Fibroblast of lung (primary cell): ENCODE results near the gene KCNIP4. TPM values are rescaled to one million over a fixed set of nuclear protein-coding genes. Genes with fewer than 3 reads are reported as not detected.

Experiments used
- DNase-seq, 2 donors: peaks; one replicate each; pipeline versions ENCODE4 v3.0.0 to v3.0.0-alpha.2; 2010; ENCODE audit warnings: low read depth in 2 of 2
- H2AFZ ChIP-seq: 2 replicates; pipeline ENCODE4 v1.5.1; 2012; ENCODE audit warnings: low read length, control low read depth, inconsistent platforms
- H3K27ac ChIP-seq: 2 replicates; pipeline ENCODE4 v1.5.1; 2011; ENCODE audit warnings: low read length, control low read depth; ENCODE audit not compliant: insufficient read depth
- H3K27me3 ChIP-seq: 2 replicates; pipeline ENCODE4 v1.5.1; 2011; ENCODE audit warnings: mild to moderate bottlenecking, low read length; ENCODE audit not compliant: control insufficient read depth, insufficient read depth
- H3K36me3 ChIP-seq: 2 replicates; pipeline ENCODE4 v1.5.1; 2011; ENCODE audit warnings: low read length; ENCODE audit not compliant: control insufficient read depth, insufficient read depth
- H3K4me1 ChIP-seq: 2 replicates; pipeline ENCODE4 v1.5.1; 2011; ENCODE audit warnings: low read length; ENCODE audit not compliant: control insufficient read depth, insufficient read depth; ENCODE audit errors: extremely low read depth
- H3K4me2 ChIP-seq: 2 replicates; pipeline ENCODE4 v1.5.1; 2011; ENCODE audit warnings: low read length, control low read depth; ENCODE audit not compliant: insufficient read depth; ENCODE audit errors: extremely low read depth
- H3K4me3 ChIP-seq, 4 experiments: fragments of 200-600 bp in 1 of 4; sonication (generic) in 1 of 4; replicated peaks in 1 of 4; 2 replicates each; pipeline ENCODE4 v1.5.1; 2011 to 2016; ENCODE audit warnings: low read length in 4 of 4, low read depth in 3 of 4, mild to moderate bottlenecking in 3 of 4, control low read depth in 2 of 4, inconsistent platforms in 1 of 4, mixed read lengths in 1 of 4; ENCODE audit not compliant: insufficient read depth in 1 of 4; ENCODE audit errors: control extremely low read depth in 1 of 4
- H3K79me2 ChIP-seq: 2 replicates; pipeline ENCODE4 v1.5.1; 2012; ENCODE audit warnings: mild to moderate bottlenecking, low read length, inconsistent platforms; ENCODE audit not compliant: control insufficient read depth, insufficient read depth
- H3K9ac ChIP-seq: 2 replicates; pipeline ENCODE4 v1.5.1; 2011; ENCODE audit warnings: mild to moderate bottlenecking, low read length, control low read depth; ENCODE audit not compliant: insufficient read depth
- H3K9me3 ChIP-seq: 2 replicates; pipeline ENCODE4 v1.5.1; 2012; ENCODE audit warnings: low read depth, low read length; ENCODE audit not compliant: control insufficient read depth, insufficient read depth
- H4K20me1 ChIP-seq: 2 replicates; pipeline ENCODE4 v1.5.1; 2011; ENCODE audit warnings: low read length; ENCODE audit not compliant: control insufficient read depth, insufficient read depth; ENCODE audit errors: extremely low read depth
- CTCF ChIP-seq, 2 donors: IDR thresholded peaks in 1 of 2; conservative IDR thresholded peaks in 1 of 2; 1 replicate in 1 of 2; 2 replicates in 1 of 2; pipeline ENCODE4 v1.5.1; 2011 to 2012; ENCODE audit warnings: low read length in 2 of 2, control low read depth in 1 of 2, inconsistent platforms in 1 of 2, low read depth in 1 of 2, mild to moderate bottlenecking in 1 of 2
- EZH2 ChIP-seq: IDR thresholded peaks from 2 replicates; pipeline ENCODE4 v1.5.1; 2012; ENCODE audit warnings: low read length, control low read depth, mild to moderate bottlenecking; ENCODE audit errors: missing control alignments
- polyA plus RNA-seq, 2 donors: library from polyadenylated mRNA; depleted of rRNA in 1 of 2; stranded (reverse) in 1 of 2; unstranded in 1 of 2; fragments of >200 nt; gene quantifications; 2 replicates each; pipeline ENCODE4 v1.2.1, GENCODE V29; 2011 to 2012; ENCODE audit warnings: missing spikeins in 1 of 2
- total RNA-seq: library from RNA; depleted of rRNA; stranded (reverse); fragments of >200 nt; gene quantifications from 2 replicates; pipeline ENCODE4 v1.2.1, GENCODE V29; 2014

Gene KCNIP4
- total and polyA plus RNA-seq, 2 donors (not counting 1 experiment from before 2014, with no cell fraction given): not detected

DNA sequence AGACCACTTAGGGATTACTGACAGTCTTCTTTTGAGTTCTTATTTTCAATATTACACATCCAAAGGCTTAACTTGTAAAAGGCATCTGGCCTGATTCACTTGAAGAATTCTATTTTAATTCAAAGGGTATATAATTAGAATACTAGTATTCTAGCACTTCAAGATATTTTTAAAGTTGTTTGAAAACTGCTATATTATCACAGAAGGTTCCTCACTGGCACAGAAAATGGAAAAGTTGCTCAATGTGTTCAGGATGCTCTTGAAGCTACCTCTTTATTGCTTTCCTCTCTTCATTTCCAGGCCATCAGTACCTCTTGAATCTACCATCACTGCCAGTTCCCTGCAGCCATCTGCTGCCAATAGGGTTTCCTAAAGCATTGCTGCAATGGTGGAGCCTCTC lies 271.4 kb downstream of the KCNIP4 start:
- no peak for DNase-seq
- Histone ChIP-seq H2AFZ (no peak overlapping the region), H3K27ac (no peak overlapping the region), H3K4me1 (no peaks in the 10 kb centered on the region), H3K27me3 (no peaks in the 10 kb centered on the region), H3K79me2 (no peaks in the 10 kb centered on the region), H3K9ac (no peak overlapping the region), H3K36me3 (no peaks in the 10 kb centered on the region), H3K4me2 (no peak overlapping the region), H3K9me3 (no peaks in the 10 kb centered on the region), H4K20me1 (no peaks in the 10 kb centered on the region), H3K4me3 (no peak overlapping the region)
- TF ChIP-seq CTCF (conservative IDR thresholded peaks at IDR 0.05 in 1 of 2, IDR thresholded peaks at IDR 0.05 in 1 of 2; ENCODE audit: low read depth in 1 of 2, low read length in 2 of 2) (no peak), EZH2 (no peak)

- TF ChIP-seq CTCF (conservative IDR thresholded peaks at IDR 0.05 in 1 of 2, IDR thresholded peaks at IDR 0.05 in 1 of 2; ENCODE audit: low read depth in 1 of 2, low read length in 2 of 2) (no peak), EZH2 (no peak)
- Histone ChIP-seq H4K20me1 (no peaks in the 10 kb centered on the region), H3K4me3 (no peak overlapping the region)
Observed at GRCh38 chr4:21664355-21664754, 284.2 kb downstream of the KCNIP4 start.

DNA sequence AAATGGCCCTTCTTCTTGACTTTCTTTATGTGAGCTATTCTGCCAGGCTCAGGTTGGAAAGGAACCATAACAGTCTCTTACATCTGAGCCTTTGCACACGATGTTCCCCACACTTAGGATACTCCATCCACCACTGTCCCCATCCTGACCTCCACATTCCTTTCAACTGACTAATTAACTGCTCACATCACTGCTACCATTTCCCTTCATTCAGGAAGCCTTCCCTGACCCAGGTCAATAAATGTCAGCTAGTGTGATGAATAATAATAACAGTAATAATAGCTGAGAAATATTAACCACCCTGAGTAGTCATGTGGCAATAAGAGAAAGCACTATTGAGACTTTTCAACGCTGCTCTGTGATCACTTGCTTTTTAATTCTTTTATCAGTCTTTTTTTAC lies 291.7 kb downstream of the KCNIP4 start:
- Histone ChIP-seq H3K27ac (no peak overlapping the region), H3K36me3 (no peaks in the 10 kb centered on the region), H3K27me3 (no peaks in the 10 kb centered on the region), H3K79me2 (no peaks in the 10 kb centered on the region), H3K9ac (no peak overlapping the region), H3K9me3 (no peaks in the 10 kb centered on the region), H2AFZ (no peak overlapping the region), H4K20me1 (no peaks in the 10 kb centered on the region), H3K4me3 (no peak overlapping the region), H3K4me1 (no peaks in the 10 kb centered on the region), H3K4me2 (peak overlapping the region; percentile 10)
- no peak for TF ChIP-seq EZH2
- TF ChIP-seq CTCF (conservative IDR thresholded peaks at IDR 0.05 in 1 of 2, IDR thresholded peaks at IDR 0.05 in 1 of 2; ENCODE audit: low read depth in 1 of 2, low read length in 2 of 2): no peak
- peak; percentile 48 to 92 for DNase-seq

More at GRCh38 chr4:21664355-21664754, 284.2 kb downstream of the KCNIP4 start:
- Histone ChIP-seq H3K27me3 (no peaks in the 10 kb centered on the region), H2AFZ (no peak overlapping the region), H3K4me2 (no peak overlapping the region), H3K9me3 (no peaks in the 10 kb centered on the region), H3K79me2 (no peaks in the 10 kb centered on the region), H3K27ac (no peak overlapping the region), H3K36me3 (no peaks in the 10 kb centered on the region), H3K9ac (no peak overlapping the region), H3K4me1 (no peaks in the 10 kb centered on the region)
- no peak for DNase-seq
